SU-DHL-6 (cell line): ENCODE results near the gene AMHR2.

Source experiments
- H2AFZ ChIP-seq: fragments of 200-600 bp; sonication (generic); 2 replicates; pipeline ENCODE4 v1.6.1; 2014; ENCODE audit warnings: low read depth, mild to moderate bottlenecking, moderate library complexity, mixed read lengths, antibody characterized with exemption, low read length; ENCODE audit not compliant: severe bottlenecking
- H3F3A ChIP-seq: fragments of 200-600 bp; shearing (Covaris generic); 2 replicates; pipeline ENCODE4 v1.6.0; 2016; ENCODE audit warnings: antibody characterized with exemption, mild to moderate bottlenecking; ENCODE audit not compliant: insufficient read depth
- H3K27ac ChIP-seq: fragments of 200-600 bp; sonication (generic); 2 replicates; pipeline ENCODE4 v1.5.1; 2016; ENCODE audit warnings: low read depth, mild to moderate bottlenecking, low read length, moderate library complexity, mixed read lengths
- H3K27me3 ChIP-seq: fragments of 200-600 bp; sonication (generic), shearing (Covaris generic); 2 replicates; pipeline ENCODE4 v1.6.0; 2014; ENCODE audit warnings: mild to moderate bottlenecking, low read length
- H3K36me3 ChIP-seq: fragments of 200-600 bp; sonication (generic); 2 replicates; pipeline ENCODE4 v1.6.1; 2014; ENCODE audit warnings: mild to moderate bottlenecking, low read length, mixed read lengths
- H3K4me2 ChIP-seq: fragments of 300-600, 200-600 bp; shearing (Covaris generic), sonication (generic); 2 replicates; pipeline ENCODE4 v1.6.0; 2014; ENCODE audit warnings: low read length, low read depth, mild to moderate bottlenecking; ENCODE audit not compliant: poor library complexity, severe bottlenecking
- H3K4me3 ChIP-seq: fragments of 200-600 bp; sonication (generic); 2 replicates; pipeline ENCODE4 v1.5.1; 2014; ENCODE audit warnings: antibody characterized with exemption, low read length, mild to moderate bottlenecking, mixed read lengths; ENCODE audit not compliant: insufficient read depth, poor library complexity, severe bottlenecking
- H3K79me2 ChIP-seq: fragments of 200-600 bp; sonication (generic); 2 replicates; pipeline ENCODE4 v1.6.1; 2014; ENCODE audit warnings: mild to moderate bottlenecking, low read length, moderate library complexity; ENCODE audit not compliant: insufficient read depth
- H3K9ac ChIP-seq: fragments of 200-600 bp; sonication (generic); 2 replicates; pipeline ENCODE4 v1.7.0; 2014; ENCODE audit warnings: mild to moderate bottlenecking, low read length
- H3K9me2 ChIP-seq: fragments of 200-600 bp; sonication (generic); replicated peaks from 2 replicates; pipeline ENCODE4 v1.6.1; 2014; ENCODE audit warnings: low read length; ENCODE audit not compliant: insufficient read depth
- H3K9me3 ChIP-seq: fragments of 200-600 bp; sonication (generic); 2 replicates; pipeline ENCODE4 v1.6.1; 2014; ENCODE audit warnings: low read length, mixed read lengths; ENCODE audit not compliant: insufficient read depth
- H4K20me1 ChIP-seq: fragments of 200-600 bp; sonication (generic); 2 replicates; pipeline ENCODE4 v1.6.1; 2014; ENCODE audit warnings: low read depth, mild to moderate bottlenecking, antibody characterized with exemption, low read length, moderate library complexity, mixed read lengths
- CTCF ChIP-seq: fragments of 200-600 bp; sonication (generic); IDR thresholded peaks from one replicate; pipeline ENCODE4 v1.5.1; 2017; ENCODE audit warnings: antibody characterized with exemption, mild to moderate bottlenecking, low read length, moderate library complexity; ENCODE audit not compliant: insufficient read depth, poor library complexity, severe bottlenecking
- EZH2phosphoT487 ChIP-seq: fragments of 200-600 bp; sonication (generic), shearing (Covaris generic); conservative IDR thresholded peaks from 2 replicates; pipeline ENCODE4 v1.6.1; 2018; ENCODE audit warnings: mild to moderate bottlenecking, antibody characterized with exemption, low read length, moderate library complexity, mixed read lengths

The AMHR2 gene

GRCh38 chr12:53450936-53451335, 27.3 kb downstream of the AMHR2 start:
- H3K9me3 ChIP-seq, result no peaks in the 10 kb centered on the region
- peaks cover 33% of the 10 kb centered on the region for H3K36me3 ChIP-seq
- no peak for TF ChIP-seq CTCF
- no peak for TF ChIP-seq EZH2phosphoT487
- H4K20me1 ChIP-seq, result peaks cover 29% of the 10 kb centered on the region
- peaks cover 38% of the 10 kb centered on the region for H3K79me2 ChIP-seq
- no peaks in the 10 kb centered on the region for H3K9me2 ChIP-seq
- H3K27me3 ChIP-seq, result no peaks in the 10 kb centered on the region
- H3F3A ChIP-seq, result peaks cover 39% of the 10 kb centered on the region
- H2AFZ ChIP-seq, result no peak overlapping the region
- no peak overlapping the region for H3K27ac ChIP-seq
- H3K4me3 ChIP-seq, result no peak overlapping the region
- peak overlapping the region; percentile 69 for H3K4me2 ChIP-seq
- H3K9ac ChIP-seq, result no peak overlapping the region

- H3K4me3 ChIP-seq, result peak within 1 kb of the TSS; percentile 99
- H3K9me3 ChIP-seq, result no peaks in the 10 kb centered on the region
- H3K9ac ChIP-seq, result peak within 1 kb of the TSS; percentile 99
- peak; percentile 97 for TF ChIP-seq CTCF
- no peak for TF ChIP-seq EZH2phosphoT487
- peaks cover 29% of the 10 kb centered on the region for H4K20me1 ChIP-seq
- peaks cover 36% of the 10 kb centered on the region for H3F3A ChIP-seq
- H3K9me2 ChIP-seq, result no peaks in the 10 kb centered on the region
- peaks cover 43% of the 10 kb centered on the region for H3K79me2 ChIP-seq
- H3K36me3 ChIP-seq, result peaks cover 39% of the 10 kb centered on the region
- peak within 1 kb of the TSS; percentile 92 for H3K27ac ChIP-seq
- peak within 1 kb of the TSS; percentile 97 for H3K4me2 ChIP-seq
- H2AFZ ChIP-seq, result peak within 1 kb of the TSS; percentile 83
- H3K27me3 ChIP-seq, result no peaks in the 10 kb centered on the region
Observed at GRCh38 chr12:53451661-53452158, 28.1 kb downstream of the AMHR2 start, which contains the start of gene PCBP2. PCBP2 (plus strand) TSS chr12:53452102; CDS start chr12:53454801, 2,699 bp downstream.

GRCh38 chr12:53452159-53453077, 28.8 kb downstream of the AMHR2 start:
- Histone ChIP-seq H3K9me2 (no peaks in the 10 kb centered on the region), H3K27ac (peak overlapping the region; percentile 92), H3K27me3 (no peaks in the 10 kb centered on the region), H3K4me2 (peak overlapping the region; percentile 97), H3K36me3 (peaks cover 42% of the 10 kb centered on the region), H3K9ac (peak overlapping the region; percentile 99), H3K4me3 (peak overlapping the region; percentile 99), H2AFZ (no peak overlapping the region), H3K9me3 (no peaks in the 10 kb centered on the region), H3K79me2 (peaks cover 50% of the 10 kb centered on the region), H4K20me1 (peaks cover 29% of the 10 kb centered on the region), H3F3A (peaks cover 36% of the 10 kb centered on the region)
- TF ChIP-seq CTCF, result peak; percentile 80
- TF ChIP-seq EZH2phosphoT487, result no peak
